22Rv1 (cell line): ENCODE data around the gene ARHGEF4.

Experiments used
- ZFX ChIP-seq: fragments of 450-650 bp; IDR thresholded peaks from 2 replicates; pipeline ENCODE4 v1.6.1; 2017; ENCODE audit warnings: antibody characterized with exemption, borderline replicate concordance
- TF ChIP-seq, protein P1 (sequence below): fragments of 450-650 bp; IDR thresholded peaks from 2 replicates; pipeline ENCODE4 v1.5.1; 2017; ENCODE audit warnings: mild to moderate bottlenecking

DNA sequence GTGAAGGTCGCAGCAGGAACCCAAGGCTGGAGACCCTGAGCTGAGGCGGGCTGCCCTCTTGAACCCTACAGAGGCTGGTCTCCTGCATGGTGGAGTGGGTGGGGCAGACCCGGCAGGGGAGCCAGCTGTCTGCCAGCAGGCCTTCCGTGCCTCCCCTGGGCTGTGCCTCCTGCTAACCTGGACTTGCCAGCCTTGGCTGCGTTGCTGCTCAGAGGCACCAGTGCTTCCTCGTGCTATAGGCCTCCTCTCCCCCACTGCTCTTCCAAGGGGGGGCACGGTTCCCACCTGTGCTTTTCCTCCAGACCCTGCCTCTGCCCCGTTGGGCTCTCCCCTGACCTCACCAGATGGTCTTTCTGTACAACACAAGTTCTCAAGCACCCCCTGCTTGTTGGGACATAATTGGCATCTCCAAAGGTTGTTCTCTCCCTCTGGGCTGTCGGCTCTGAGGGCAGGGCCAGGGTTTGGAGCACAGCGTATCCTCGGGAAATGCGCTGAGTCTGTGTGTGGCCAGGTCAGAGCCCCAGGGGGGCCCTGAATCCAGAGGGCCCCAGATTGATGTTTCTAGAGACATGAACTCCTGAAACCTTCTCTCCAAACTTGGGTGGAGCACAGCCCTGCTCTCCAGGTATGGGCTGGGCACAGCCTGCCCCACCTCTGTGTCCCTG lies 6.7 kb downstream of the ARHGEF4 start:
- TF ChIP-seq, protein P1, sequence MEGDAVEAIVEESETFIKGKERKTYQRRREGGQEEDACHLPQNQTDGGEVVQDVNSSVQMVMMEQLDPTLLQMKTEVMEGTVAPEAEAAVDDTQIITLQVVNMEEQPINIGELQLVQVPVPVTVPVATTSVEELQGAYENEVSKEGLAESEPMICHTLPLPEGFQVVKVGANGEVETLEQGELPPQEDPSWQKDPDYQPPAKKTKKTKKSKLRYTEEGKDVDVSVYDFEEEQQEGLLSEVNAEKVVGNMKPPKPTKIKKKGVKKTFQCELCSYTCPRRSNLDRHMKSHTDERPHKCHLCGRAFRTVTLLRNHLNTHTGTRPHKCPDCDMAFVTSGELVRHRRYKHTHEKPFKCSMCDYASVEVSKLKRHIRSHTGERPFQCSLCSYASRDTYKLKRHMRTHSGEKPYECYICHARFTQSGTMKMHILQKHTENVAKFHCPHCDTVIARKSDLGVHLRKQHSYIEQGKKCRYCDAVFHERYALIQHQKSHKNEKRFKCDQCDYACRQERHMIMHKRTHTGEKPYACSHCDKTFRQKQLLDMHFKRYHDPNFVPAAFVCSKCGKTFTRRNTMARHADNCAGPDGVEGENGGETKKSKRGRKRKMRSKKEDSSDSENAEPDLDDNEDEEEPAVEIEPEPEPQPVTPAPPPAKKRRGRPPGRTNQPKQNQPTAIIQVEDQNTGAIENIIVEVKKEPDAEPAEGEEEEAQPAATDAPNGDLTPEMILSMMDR, result no peak
- no peak for TF ChIP-seq ZFX
